ENCODE results near the gene PLB1. TPM values are rescaled to one million over a fixed set of nuclear protein-coding genes. Genes with fewer than 3 reads are reported as not detected.
A peak's percentile ranks its signal among the peaks of the same experiment; 100 is the strongest.
"Not testable (repeated sequence)": the region's sequence is repeated elsewhere in the genome, so short reads cannot be mapped to it uniquely, and the experiment has no call there.

The PLB1 gene
- total RNA-seq, 1 donor from 2014 or later, result 1.6 TPM

GRCh38 chr2:28546242-28546641, 50.4 kb downstream of the PLB1 start:
- FAIRE-seq (no peak), DNase-seq (ENCODE audit: low read depth) (no peak)
- H3K4me3 ChIP-seq (ENCODE audit: low read depth, low read length), result no peak overlapping the region
- H3K36me3 ChIP-seq (ENCODE audit: control insufficient read depth, insufficient read depth, low read length), result no peaks in the 10 kb centered on the region
- no peak for TF ChIP-seq CTCF (IDR thresholded peaks at IDR 0.05; ENCODE audit: insufficient read depth, low read length, severe bottlenecking)
- H3K27me3 ChIP-seq (ENCODE audit: control insufficient read depth, insufficient read depth, low read length), result no peaks in the 10 kb centered on the region

- no peak for FAIRE-seq
- no peak for TF ChIP-seq CTCF (IDR thresholded peaks at IDR 0.05; ENCODE audit: insufficient read depth, low read length, severe bottlenecking)
These were observed 51.5 kb downstream of the PLB1 start for GRCh38 chr2:28547223-28547860.

GRCh38 chr2:28547906-28548600, 52.2 kb downstream of the PLB1 start:
- no peaks in the 10 kb centered on the region for H3K36me3 ChIP-seq (ENCODE audit: control insufficient read depth, insufficient read depth, low read length)
- no peak for TF ChIP-seq CTCF (IDR thresholded peaks at IDR 0.05; ENCODE audit: insufficient read depth, low read length, severe bottlenecking)
- FAIRE-seq, result no peak
- no peaks in the 10 kb centered on the region for H3K27me3 ChIP-seq (ENCODE audit: control insufficient read depth, insufficient read depth, low read length)
- no peak overlapping the region for H3K4me3 ChIP-seq (ENCODE audit: low read depth, low read length)
- no peak for DNase-seq (ENCODE audit: low read depth)

More at GRCh38 chr2:28547223-28547860, 51.5 kb downstream of the PLB1 start:
- Histone ChIP-seq H3K27me3 (ENCODE audit: control insufficient read depth, insufficient read depth, low read length) (no peaks in the 10 kb centered on the region), H3K36me3 (ENCODE audit: control insufficient read depth, insufficient read depth, low read length) (no peaks in the 10 kb centered on the region), H3K4me3 (ENCODE audit: low read depth, low read length) (no peak overlapping the region)
- no peak for DNase-seq (ENCODE audit: low read depth)

GRCh38 chr2:28550345-28550744, 54.5 kb downstream of the PLB1 start:
- H3K27me3 ChIP-seq (ENCODE audit: control insufficient read depth, insufficient read depth, low read length); DNase-seq (ENCODE audit: low read depth); FAIRE-seq; H3K4me3 ChIP-seq (ENCODE audit: low read depth, low read length); H3K36me3 ChIP-seq (ENCODE audit: control insufficient read depth, insufficient read depth, low read length): not testable (repeated sequence)

- peak; percentile 73 for DNase-seq (ENCODE audit: low read depth)
- no peak for TF ChIP-seq CTCF (IDR thresholded peaks at IDR 0.05; ENCODE audit: insufficient read depth, low read length, severe bottlenecking)
- Histone ChIP-seq H3K27me3 (ENCODE audit: control insufficient read depth, insufficient read depth, low read length) (no peaks in the 10 kb centered on the region), H3K36me3 (ENCODE audit: control insufficient read depth, insufficient read depth, low read length) (no peaks in the 10 kb centered on the region), H3K4me3 (ENCODE audit: low read depth, low read length) (no peak overlapping the region)
- no peak for FAIRE-seq
These were observed 56.4 kb downstream of the PLB1 start for GRCh38 chr2:28552045-28552823.

GRCh38 chr2:28556303-28556702, 60.4 kb downstream of the PLB1 start:
- no peak for DNase-seq (ENCODE audit: low read depth)

More at GRCh38 chr2:28556303-28556702, 60.4 kb downstream of the PLB1 start:
- H3K27me3 ChIP-seq (ENCODE audit: control insufficient read depth, insufficient read depth, low read length), result no peaks in the 10 kb centered on the region
- H3K36me3 ChIP-seq (ENCODE audit: control insufficient read depth, insufficient read depth, low read length), result no peaks in the 10 kb centered on the region
- FAIRE-seq, result no peak
- TF ChIP-seq CTCF (IDR thresholded peaks at IDR 0.05; ENCODE audit: insufficient read depth, low read length, severe bottlenecking), result no peak
- no peak overlapping the region for H3K4me3 ChIP-seq (ENCODE audit: low read depth, low read length)
